HepG2 (cell line): ENCODE measurements around the gene PLAGL2. TPM values are rescaled to one million over a fixed set of nuclear protein-coding genes. Genes with fewer than 3 reads are reported as not detected.

ENCODE experiments used
- ATAC-seq: fragments of 200-7000 bp; cut with Tn5 transposase; 3 replicates; pipeline ENCODE4 v1.9.1; 2020; ENCODE audit warnings: mild to moderate bottlenecking, moderate library complexity
- BruUV-seq: library from RNA; stranded (reverse); fragments of 400-500 nt; replicated peaks from 2 replicates; lab custom pipeline; 2021; lab: Mats Ljungman, UMichigan
- CTCF ChIA-PET: fragments of 300-600 bp; formaldehyde crosslinking; extraction: SDS; loops from one replicate; lab custom pipeline; 2021; ENCODE audit warnings: low total read pairs, inconsistent platforms, low intra/inter-chr PET ratio; lab: Yijun Ruan, JAX
- POLR2A ChIA-PET: fragments of 350-600 bp; sonication (Branson Sonifier 250); formaldehyde crosslinking; loops from one replicate; lab custom pipeline; 2020; ENCODE audit warnings: antibody characterized with exemption, inconsistent platforms; lab: Yijun Ruan, JAX
- DNase-seq: peaks from one replicate; pipeline ENCODE4 v3.0.0-alpha.2; 2015; ENCODE audit warnings: low spot score
- FAIRE-seq: peaks from 3 replicates; lab custom pipeline; 2011; peaks lifted over from hg19 to GRCh38; lab: Jason Lieb, UNC
- H2AFZ ChIP-seq: one replicate; pipeline ENCODE4 v1.6.1; 2011; ENCODE audit warnings: low read length, inconsistent platforms
- H3K27ac ChIP-seq: fragments of 300-600 bp; 3 replicates; pipeline ENCODE4 v1.8.0; 2011; ENCODE audit warnings: mixed run types, mild to moderate bottlenecking, mixed read lengths, low read length, inconsistent platforms; ENCODE audit not compliant: insufficient read depth; ENCODE audit errors: extremely low read length
- H3K27me3 ChIP-seq, 2 experiments: fragments of 200-600 bp in 1 of 2; 2 replicates in 1 of 2; 3 replicates in 1 of 2; pipeline versions ENCODE4 v1.6.0 to v1.8.0; 2011; ENCODE audit warnings: low read length in 2 of 2, mild to moderate bottlenecking in 2 of 2, moderate library complexity in 2 of 2, inconsistent platforms in 1 of 2; ENCODE audit not compliant: insufficient read depth in 2 of 2, control insufficient read depth in 1 of 2
- H3K36me3 ChIP-seq, 2 experiments: fragments of 200-600 bp in 1 of 2; replicated peaks in 1 of 2; 2 replicates in 1 of 2; 3 replicates in 1 of 2; pipeline versions ENCODE4 v1.5.1 to v1.8.0; 2011; ENCODE audit warnings: low read length in 2 of 2, inconsistent platforms in 1 of 2; ENCODE audit not compliant: insufficient read depth in 2 of 2, control insufficient read depth in 1 of 2
- H3K4me1 ChIP-seq: 2 replicates; pipeline ENCODE4 v1.5.1; 2012; ENCODE audit warnings: low read length, inconsistent platforms; ENCODE audit not compliant: insufficient read depth
- H3K4me2 ChIP-seq: 2 replicates; pipeline ENCODE4 v1.6.0; 2011; ENCODE audit warnings: low read depth, low read length, inconsistent platforms
- H3K4me3 ChIP-seq, 3 experiments: fragments of 200-600 bp in 1 of 3; sonication (generic), shearing (Covaris generic) in 1 of 3; replicated peaks in 1 of 3; 2 replicates each; pipeline ENCODE4 v1.5.1; 2011 to 2016; ENCODE audit warnings: low read length in 3 of 3, inconsistent platforms in 2 of 3, low read depth in 2 of 3, mild to moderate bottlenecking in 2 of 3, control low read depth in 1 of 3, mixed read lengths in 1 of 3; ENCODE audit not compliant: insufficient read depth in 1 of 3
- H3K79me2 ChIP-seq: one replicate; pipeline ENCODE4 v1.6.1; 2011; ENCODE audit warnings: low read length, inconsistent platforms; ENCODE audit not compliant: insufficient read depth
- H3K9ac ChIP-seq: 2 replicates; pipeline ENCODE4 v1.6.0; 2011; ENCODE audit warnings: mild to moderate bottlenecking, low read depth, low read length, inconsistent platforms; ENCODE audit not compliant: insufficient read depth
- H3K9me3 ChIP-seq: 2 replicates; pipeline ENCODE4 v1.5.1; 2012; ENCODE audit warnings: mild to moderate bottlenecking, low read length
- H4K20me1 ChIP-seq: 2 replicates; pipeline ENCODE4 v1.6.0; 2011; ENCODE audit warnings: inconsistent platforms, mild to moderate bottlenecking, low read length, moderate library complexity; ENCODE audit not compliant: insufficient read depth
- CREB3 ChIP-seq: sonication (generic); formaldehyde crosslinking; IDR thresholded peaks from 2 replicates; pipeline ENCODE4 v1.5.0; 2020; ENCODE audit warnings: missing genetic modification reagents
- ETV5 ChIP-seq: IDR thresholded peaks from 2 replicates; pipeline ENCODE4 v1.6.1; 2018; ENCODE audit warnings: missing biosample characterization, missing genetic modification reagents, inconsistent platforms, borderline replicate concordance
- FOXK1 ChIP-seq: sonication (generic); formaldehyde crosslinking; IDR thresholded peaks from 2 replicates; pipeline ENCODE4 v1.4.0; 2020; ENCODE audit warnings: low read depth, missing genetic modification reagents, borderline replicate concordance
- HHEX ChIP-seq: IDR thresholded peaks from 2 replicates; pipeline ENCODE4 v1.6.1; 2016; ENCODE audit warnings: control low read depth
- HINFP ChIP-seq: sonication (generic); formaldehyde crosslinking; IDR thresholded peaks from 2 replicates; pipeline ENCODE4 v1.4.0; 2020; ENCODE audit warnings: low read depth, mild to moderate bottlenecking, missing genetic modification reagents
- MAFG ChIP-seq: sonication (generic); formaldehyde crosslinking; IDR thresholded peaks from 2 replicates; pipeline ENCODE4 v1.5.1; 2020; ENCODE audit warnings: mild to moderate bottlenecking, missing genetic modification reagents
- MAZ ChIP-seq, 2 experiments: sonication (generic) in 1 of 2; formaldehyde crosslinking in 1 of 2; IDR thresholded peaks; 2 replicates each; pipeline versions ENCODE4 v1.5.0 to v1.6.1; 2012 to 2020; ENCODE audit warnings: low read depth in 2 of 2, mild to moderate bottlenecking in 2 of 2, borderline replicate concordance in 1 of 2, improper control_type of control experiment in 1 of 2, low read length in 1 of 2, missing genetic modification reagents in 1 of 2, moderate library complexity in 1 of 2
- NRL ChIP-seq: sonication (generic); formaldehyde crosslinking; IDR thresholded peaks from 2 replicates; pipeline ENCODE4 v1.5.0; 2020; ENCODE audit warnings: missing genetic modification reagents, mild to moderate bottlenecking, moderate library complexity, borderline replicate concordance
- RARA ChIP-seq: IDR thresholded peaks from 2 replicates; pipeline ENCODE4 v1.6.1; 2016; ENCODE audit warnings: missing genetic modification reagents, missing compliant biosample characterization
- RBAK ChIP-seq: sonication (generic); formaldehyde crosslinking; IDR thresholded peaks from 2 replicates; pipeline ENCODE4 v1.5.1; 2020; ENCODE audit warnings: mild to moderate bottlenecking, missing genetic modification reagents
- SAP130 ChIP-seq: IDR thresholded peaks from 2 replicates; pipeline ENCODE4 v1.6.1; 2016; ENCODE audit warnings: low read depth
- SPEN ChIP-seq: sonication (generic); formaldehyde crosslinking; IDR thresholded peaks from 2 replicates; pipeline ENCODE4 v1.5.1; 2020; ENCODE audit warnings: low read depth, mild to moderate bottlenecking, missing genetic modification reagents
- SRSF9 ChIP-seq: fragments of 200-400 bp; formaldehyde crosslinking; IDR thresholded peaks from 2 replicates; pipeline ENCODE4 v1.6.1; 2018; ENCODE audit warnings: borderline replicate concordance, mild to moderate bottlenecking, low read depth, low read length; ENCODE audit not compliant: insufficient read depth, poor library complexity, severe bottlenecking
- ZHX1 ChIP-seq: sonication (generic); formaldehyde crosslinking; IDR thresholded peaks from 2 replicates; pipeline ENCODE4 v1.8.1; 2022; ENCODE audit warnings: low read depth, mild to moderate bottlenecking, missing genetic modification reagents
- ZNF382 ChIP-seq: sonication (generic); formaldehyde crosslinking; IDR thresholded peaks from 2 replicates; pipeline ENCODE4 v1.5.0; 2020; ENCODE audit warnings: missing genetic modification reagents, mild to moderate bottlenecking, borderline replicate concordance
- ZNF782 ChIP-seq: sonication (generic); formaldehyde crosslinking; IDR thresholded peaks from 2 replicates; pipeline ENCODE4 v1.4.0; 2020; ENCODE audit warnings: missing genetic modification reagents, mild to moderate bottlenecking, borderline replicate concordance
- ZNF816 ChIP-seq: sonication (generic); formaldehyde crosslinking; IDR thresholded peaks from 2 replicates; pipeline ENCODE4 v1.8.0; 2022; ENCODE audit warnings: missing genetic modification reagents, mild to moderate bottlenecking, borderline replicate concordance
- ZSCAN29 ChIP-seq: sonication (generic); formaldehyde crosslinking; conservative IDR thresholded peaks from 2 replicates; pipeline ENCODE4 v1.4.0; 2020; ENCODE audit warnings: mild to moderate bottlenecking, missing genetic modification reagents
- WGBS: methylation state at CpG from one replicate; pipeline ENCODE4 v1.1.6; 2017; ENCODE audit warnings: low lambda C conversion rate; 5-methylcytosine and 5-hydroxymethylcytosine counted together
- in situ Hi-C: cut with HindIII; loops from 2 replicates; pipeline ENCODE4 v1.10.0; 2017; ENCODE audit warnings: low pct_unique_long_range_greater_than_20kb; ENCODE audit not compliant: extremely low pct_ligation_motif_present
- intact Hi-C: fragments of 100-400 bp; cut with micrococcal nuclease; formaldehyde crosslinking; loops from one replicate; pipeline ENCODE4 v1.10.0; 2022; ENCODE audit not compliant: unreplicated experiment
- polyA plus RNA-seq, 8 experiments: library from polyadenylated mRNA; depleted of rRNA in 3 of 8; stranded (reverse) in 7 of 8; unstranded in 1 of 8; fragments of >200 nt; fragmentation: Illumina TruSeq in 4 of 8; extraction: Trizol in 4 of 8; gene quantifications; 2 replicates each; pipeline versions ENCODE4 v1.2.1 to v1.2.3, GENCODE V29; 2011 to 2016; ENCODE audit warnings: low read depth in 4 of 8, missing spikeins in 1 of 8, mixed read lengths in 1 of 8; ENCODE audit not compliant: insufficient read depth in 1 of 8
- total RNA-seq, 5 experiments: library from RNA; depleted of rRNA; stranded (reverse); fragments of >200 nt; fragmentation: Illumina TruSeq; extraction: Trizol; gene quantifications; 2 replicates each; pipeline ENCODE4 v1.2.3, GENCODE V29; 2016; ENCODE audit warnings: low read depth in 1 of 5

The PLAGL2 gene
- total and polyA plus RNA-seq, 2 of the 13 experiments (the other 11 are each of a cell fraction or from before 2014, with no cell fraction given): 15.2 to 15.3 TPM

- DNase-seq: peak; percentile 54
- no peaks in the 10 kb centered on the region for H3K79me2 ChIP-seq
- no peaks in the 10 kb centered on the region for H3K9me3 ChIP-seq
- WGBS: 95% methylated on average over 6 of the region's 6 CpGs
- CTCF ChIA-PET: no interaction called here
- peaks cover 20 to 48% of the 10 kb centered on the region in 2 experiments for H3K36me3 ChIP-seq
- ATAC-seq: peak; percentile 69
- H3K27me3 ChIP-seq: no peaks in the 10 kb centered on the region
- POLR2A ChIA-PET: interaction anchor here (0.7 to 1.9 kb wide), 6 partner anchors 9 to 124 kb away, joined by 3 to 19 read pairs (median 4); partner anchors contain the start of gene ASXL1
- peak overlapping the region; percentile 55 for H3K27ac ChIP-seq
- no peak overlapping the region for H2AFZ ChIP-seq
- H3K9ac ChIP-seq: no peak overlapping the region
- in situ Hi-C loops (no loop called here), intact Hi-C loops (no loop called here)
- no peak overlapping the region for H3K4me3 ChIP-seq
- peak overlapping the region; percentile 34 for H3K4me2 ChIP-seq
- no peaks in the 10 kb centered on the region for H4K20me1 ChIP-seq
- H3K4me1 ChIP-seq: peaks cover 29% of the 10 kb centered on the region
- peak; percentile 90 for FAIRE-seq
- BruUV-seq: no TSS peak
- TF ChIP-seq ZNF782 (CRISPR knock-in tag) (0 out of 2 replicates have a peak, but pooled peaks have one; percentile 57), ETV5 (peak; percentile 68; the same call in 1 of the 2 replicates), HINFP (CRISPR knock-in tag) (0 out of 2 replicates have a peak, but pooled peaks have one; percentile 14), ZHX1 (CRISPR knock-in tag) (no peak), RARA (CRISPR knock-in tag) (peak; percentile 82), MAFG (CRISPR knock-in tag) (peak; percentile 85; the same call in 1 of the 2 replicates), RBAK (no peak), MAZ (IDR thresholded peaks at IDR 0.05; ENCODE audit: borderline replicate concordance, low read depth, low read length) (no peak), MAZ (CRISPR knock-in tag; IDR thresholded peaks at IDR 0.05; ENCODE audit: low read depth) (no peak), SRSF9 (no peak), SAP130 (CRISPR knock-in tag) (peak; percentile 73), ZSCAN29 (CRISPR knock-in tag) (no peak), SPEN (CRISPR knock-in tag) (no peak), FOXK1 (peak; percentile 87; the same call in 1 of the 2 replicates), ZNF816 (CRISPR knock-in tag) (no peak), ZNF382 (CRISPR knock-in tag) (no peak), CREB3 (no peak), HHEX (CRISPR knock-in tag) (no peak), NRL (CRISPR knock-in tag) (0 out of 2 replicates have a peak, but pooled peaks have one; percentile 53)
Observed at GRCh38 chr20:32235331-32236047, 27.9 kb upstream of the PLAGL2 start.
